UCSD-AML1 (cell line): ENCODE data around the gene SKA3.
"Not testable (repeated sequence)": the region's sequence is repeated elsewhere in the genome, so short reads cannot be mapped to it uniquely, and the experiment has no call there.

Source experiments
- DNase-seq: peaks from one replicate; lab custom pipeline; 2025; ENCODE audit not compliant: unreplicated experiment; lab: John Stamatoyannopoulos, UW

The SKA3 gene

GRCh38 chr13:21171420-21171819 lies 4.9 kb downstream of the SKA3 start:
- no peak for DNase-seq

GRCh38 chr13:21165606-21166005 lies 10.7 kb downstream of the SKA3 start:
- DNase-seq, result not testable (repeated sequence)

- DNase-seq, result no peak
These were observed 11.7 kb downstream of the SKA3 start for GRCh38 chr13:21164631-21165030.

- DNase-seq, result no peak
These were observed 24.0 kb downstream of the SKA3 start for GRCh38 chr13:21152251-21152899.

- DNase-seq, result no peak
These were observed 26.3 kb downstream of the SKA3 start for GRCh38 chr13:21150013-21150412.

GRCh38 chr13:21149568-21149967 lies 26.8 kb downstream of the SKA3 start:
- no peak for DNase-seq

GRCh38 chr13:21148557-21149258 lies 27.6 kb downstream of the SKA3 start:
- no peak for DNase-seq

- no peak for DNase-seq
These were observed 28.5 kb downstream of the SKA3 start for GRCh38 chr13:21147827-21148226.

GRCh38 chr13:21142766-21143165 lies 33.6 kb downstream of the SKA3 start:
- no peak for DNase-seq

GRCh38 chr13:21139374-21139773 lies 37.0 kb downstream of the SKA3 start:
- no peak for DNase-seq

GRCh38 chr13:21138561-21138960 lies 37.8 kb downstream of the SKA3 start:
- DNase-seq, result no peak

GRCh38 chr13:21137696-21138095 lies 38.7 kb downstream of the SKA3 start:
- no peak for DNase-seq

- not testable (repeated sequence) for DNase-seq
These were observed 40.5 kb downstream of the SKA3 start for GRCh38 chr13:21135833-21136232.

GRCh38 chr13:21134475-21134874 lies 41.9 kb downstream of the SKA3 start:
- DNase-seq, result no peak

GRCh38 chr13:21133077-21133476 lies 43.3 kb downstream of the SKA3 start:
- DNase-seq, result no peak

GRCh38 chr13:21130116-21130515 lies 46.2 kb downstream of the SKA3 start:
- DNase-seq, result no peak

- DNase-seq, result peak; percentile 63
These were observed 51.5 kb downstream of the SKA3 start for GRCh38 chr13:21124852-21125251.

- no peak for DNase-seq
These were observed 52.4 kb downstream of the SKA3 start for GRCh38 chr13:21123956-21124355.

- no peak for DNase-seq
These were observed 54.7 kb downstream of the SKA3 start for GRCh38 chr13:21121616-21122015.

- DNase-seq, result no peak
These were observed 56.2 kb downstream of the SKA3 start for GRCh38 chr13:21120191-21120590.

GRCh38 chr13:21119526-21119925 lies 56.8 kb downstream of the SKA3 start:
- no peak for DNase-seq

GRCh38 chr13:21118180-21118579 lies 58.2 kb downstream of the SKA3 start:
- no peak for DNase-seq
